Measurements from ENCODE around the gene TOMM20L. TPM values are rescaled to one million over a fixed set of nuclear protein-coding genes. Genes with fewer than 3 reads are reported as not detected.
"Not testable (repeated sequence)": the region's sequence is repeated elsewhere in the genome, so short reads cannot be mapped to it uniquely, and the experiment has no call there.

TOMM20L gene
- not detected in 2 replicates for total RNA-seq (2014; rRNA removed; shearing (Covaris generic))
- not detected in 2 replicates for polyA plus RNA-seq (2014; cell fraction: nucleus; rRNA removed)

DNA sequence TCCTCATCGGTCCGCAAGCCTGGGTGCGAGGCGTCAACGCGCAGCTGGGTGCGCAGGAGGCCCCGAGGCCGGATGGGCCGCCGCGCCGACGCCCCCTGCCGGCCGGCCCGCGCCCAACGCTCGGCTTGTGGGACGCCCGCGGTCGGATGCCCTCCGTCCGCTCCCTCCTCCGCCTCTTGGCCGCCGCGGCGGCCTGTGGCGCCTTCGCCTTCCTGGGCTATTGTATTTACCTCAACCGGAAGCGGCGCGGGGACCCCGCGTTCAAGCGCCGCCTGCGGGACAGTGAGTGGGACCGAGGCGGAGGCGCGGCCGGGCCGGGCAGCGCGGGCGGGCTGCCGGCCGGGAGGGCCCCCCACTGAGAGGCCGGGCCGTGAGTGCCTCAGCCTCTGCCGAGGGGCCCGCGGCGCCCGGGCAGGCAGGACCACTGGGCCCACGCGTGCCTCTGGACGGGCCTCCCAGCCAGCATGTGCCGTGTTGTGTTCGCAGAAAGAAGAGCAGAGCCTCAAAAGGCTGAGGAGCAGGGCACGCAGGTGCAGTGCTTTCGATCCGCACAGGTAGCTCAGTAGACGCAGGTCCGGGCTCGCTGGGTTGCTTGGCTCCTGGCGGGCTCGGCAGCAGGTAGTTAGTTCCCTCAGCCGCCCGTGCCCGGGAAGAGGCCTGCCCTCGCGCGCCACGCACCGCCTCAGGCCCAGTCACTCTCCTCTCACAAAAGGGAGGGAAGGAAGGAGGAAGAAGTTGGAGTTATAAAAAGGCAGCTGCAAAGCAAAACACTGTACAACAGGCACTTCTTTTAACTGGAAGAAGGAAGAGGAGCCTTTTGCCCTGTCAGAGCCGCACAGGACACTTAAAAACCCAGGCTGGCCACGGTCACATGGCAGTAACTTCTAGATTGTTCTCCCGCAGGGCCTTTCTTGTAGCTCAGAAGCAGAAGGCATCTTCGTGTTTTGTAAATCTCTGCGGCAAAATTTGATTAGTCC is at the start of gene TOMM20L:
TOMM20L (plus strand) TSS at position 119 of the 977 bp plus-strand sequence; CDS start at position 147, 28 bp downstream.
- DNase-seq (ENCODE audit: extremely low read depth, low read depth), result peak; percentile 67

DNA sequence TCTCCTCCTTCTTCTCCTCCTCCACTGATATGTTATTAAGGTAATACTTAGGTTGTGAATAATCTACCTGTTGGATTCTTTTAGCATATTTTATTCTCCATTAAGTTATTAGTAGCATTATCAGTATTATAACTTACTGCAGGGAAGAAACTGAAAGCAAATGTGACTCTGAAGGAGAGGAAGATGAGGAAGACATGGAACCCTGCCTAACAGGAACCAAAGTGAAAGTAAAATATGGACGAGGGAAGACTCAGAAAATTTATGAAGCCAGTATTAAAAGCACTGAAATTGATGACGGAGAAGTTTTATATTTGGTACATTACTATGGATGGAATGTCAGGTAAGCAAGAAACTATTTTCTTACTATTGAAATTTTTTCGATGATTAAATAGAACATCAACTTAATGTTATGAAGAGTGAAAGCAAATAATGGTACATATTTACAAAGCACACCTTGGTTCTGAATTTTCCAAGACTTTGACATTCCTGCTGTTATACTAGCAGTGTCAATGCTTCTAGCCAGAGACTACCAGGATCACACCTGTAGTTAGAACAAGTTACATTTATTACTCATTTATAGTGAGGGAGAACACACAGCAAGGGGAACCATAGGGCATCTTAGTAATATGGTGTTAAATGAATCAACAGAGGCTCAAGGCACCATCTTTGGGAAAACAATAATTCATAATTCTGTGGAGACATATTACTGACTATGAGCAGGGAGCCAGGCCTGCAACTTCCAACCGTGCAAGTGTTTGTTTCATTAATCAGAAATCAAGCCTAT is 42.0 kb upstream of the TOMM20L start:
- DNase-seq (ENCODE audit: extremely low read depth, low read depth), result no peak

DNA sequence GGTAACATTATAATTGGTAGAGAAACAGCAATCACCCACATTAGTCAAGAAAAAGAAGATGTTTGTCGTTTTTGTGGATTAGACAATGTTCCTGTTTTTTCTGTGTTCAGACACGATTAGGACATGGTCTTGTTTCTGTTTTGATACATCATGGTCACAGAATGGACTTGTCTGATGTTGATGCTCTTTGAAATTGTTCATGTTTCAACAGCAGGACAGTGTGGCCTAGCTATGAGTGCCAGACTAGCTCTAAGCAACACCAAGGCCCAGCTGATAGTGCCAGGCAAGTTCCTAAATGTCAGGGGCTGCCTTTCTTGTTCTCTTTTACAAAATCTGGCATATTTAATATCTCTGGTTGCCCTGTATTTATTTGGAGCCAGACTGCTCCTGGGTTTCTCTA is 40.9 kb upstream of the TOMM20L start:
- no peak for DNase-seq (ENCODE audit: extremely low read depth, low read depth)

DNA sequence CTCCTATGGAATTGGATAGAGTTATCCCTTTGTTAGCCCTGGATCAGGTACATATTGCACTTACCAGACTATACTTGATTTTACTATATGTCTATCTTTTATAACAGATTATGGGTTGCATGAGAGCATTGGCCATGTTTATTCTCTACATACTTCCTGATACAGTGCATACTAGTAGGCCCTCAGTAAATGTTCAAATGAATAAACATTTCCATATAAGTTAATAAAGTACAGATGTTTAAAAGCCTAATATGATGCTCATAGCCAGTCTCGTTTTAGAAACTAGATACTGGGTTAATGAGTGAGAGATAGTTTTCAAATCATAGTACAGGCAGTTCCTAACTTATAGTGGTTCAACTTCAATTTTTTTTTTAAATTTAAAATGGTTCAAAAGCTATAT is 39.5 kb upstream of the TOMM20L start:
- DNase-seq (ENCODE audit: extremely low read depth, low read depth), result no peak

DNA sequence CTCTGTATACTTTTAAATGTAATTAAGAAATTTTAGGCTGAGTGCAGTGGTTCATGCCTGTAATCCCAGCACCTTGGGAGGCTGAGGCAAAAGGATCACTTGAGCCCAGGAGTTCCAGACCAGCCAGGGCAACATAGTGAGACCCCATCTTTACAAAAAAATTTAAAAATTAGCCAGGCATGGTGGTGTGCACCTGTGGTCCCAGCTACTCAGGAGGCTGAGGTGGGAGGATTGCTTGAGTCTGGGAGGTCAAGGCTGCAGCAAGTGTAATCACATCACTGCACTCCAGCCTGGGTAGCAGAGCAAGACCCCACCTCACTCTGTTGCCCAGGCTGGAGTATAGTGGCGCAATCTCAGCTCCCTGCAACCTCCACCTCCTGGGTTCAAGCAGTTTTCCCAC is 33.5 kb upstream of the TOMM20L start:
- DNase-seq (ENCODE audit: extremely low read depth, low read depth), result not testable (repeated sequence)

DNA sequence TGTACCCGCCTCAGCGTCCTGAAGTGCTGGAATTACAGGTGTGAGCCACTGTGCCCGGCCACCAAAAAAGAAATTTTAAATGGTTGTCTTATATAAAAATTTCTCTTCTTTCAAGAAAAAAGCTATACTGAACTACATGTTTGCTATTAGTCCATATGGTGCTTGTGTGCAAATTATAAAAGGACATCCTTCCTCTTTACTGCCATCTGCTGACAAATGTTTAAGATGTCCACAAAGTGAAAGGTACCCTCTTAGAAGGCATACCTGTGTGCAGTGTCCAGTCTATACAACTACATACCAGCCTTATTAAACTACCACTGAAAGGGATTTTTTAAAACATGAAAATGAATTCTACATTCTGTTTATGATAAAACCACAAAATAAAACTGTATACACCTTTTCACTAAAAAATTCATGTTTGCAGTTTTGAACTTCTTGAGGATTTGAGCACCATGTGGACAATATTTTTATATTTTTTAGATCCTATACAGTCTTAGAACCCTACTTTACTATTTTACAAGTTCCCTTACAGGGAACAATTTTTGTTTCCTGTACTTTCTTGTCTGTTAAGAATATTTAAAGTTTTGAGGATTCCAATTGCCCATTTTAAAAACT is 32.8 kb upstream of the TOMM20L start:
- peak; percentile 35 for DNase-seq (ENCODE audit: extremely low read depth, low read depth)

DNA sequence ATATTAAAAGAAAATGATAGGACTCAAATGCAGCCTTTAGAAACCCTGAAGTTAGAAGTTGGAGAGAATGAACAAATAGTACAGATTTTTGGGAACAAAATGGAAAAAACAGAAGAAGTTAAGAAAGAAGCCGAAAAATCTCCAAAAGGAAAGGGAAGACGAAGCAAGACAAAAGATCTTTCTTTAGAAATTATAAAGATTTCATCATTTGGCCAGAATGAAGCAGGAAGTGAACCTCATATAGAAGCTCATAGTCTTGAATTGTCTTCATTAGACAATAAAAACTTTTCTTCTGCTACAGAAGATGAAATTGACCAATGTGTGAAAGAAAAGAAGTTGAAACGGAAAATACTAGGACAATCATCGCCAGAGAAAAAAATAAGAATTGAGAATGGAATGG is 31.4 kb upstream of the TOMM20L start:
- DNase-seq (ENCODE audit: extremely low read depth, low read depth), result no peak

DNA sequence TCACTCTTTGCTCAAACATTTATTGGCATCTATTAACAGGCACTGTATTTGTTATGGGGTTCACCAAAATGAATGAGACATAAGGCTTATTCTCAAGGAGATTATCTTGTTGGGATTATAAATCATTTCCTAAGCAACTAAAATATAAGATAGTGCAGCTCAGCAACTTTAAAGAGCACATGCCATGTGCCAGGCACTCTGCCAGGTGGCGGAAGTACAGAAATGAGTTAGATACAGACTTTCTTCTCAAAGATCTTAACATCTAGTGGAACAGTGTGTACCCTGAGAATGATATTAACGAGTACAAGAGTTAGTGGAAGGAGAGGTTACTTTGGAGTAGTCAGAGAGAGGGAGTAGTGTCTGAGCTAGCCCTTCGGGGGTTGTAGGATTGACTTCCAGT is 28.4 kb upstream of the TOMM20L start:
- no peak for DNase-seq (ENCODE audit: extremely low read depth, low read depth)

DNA sequence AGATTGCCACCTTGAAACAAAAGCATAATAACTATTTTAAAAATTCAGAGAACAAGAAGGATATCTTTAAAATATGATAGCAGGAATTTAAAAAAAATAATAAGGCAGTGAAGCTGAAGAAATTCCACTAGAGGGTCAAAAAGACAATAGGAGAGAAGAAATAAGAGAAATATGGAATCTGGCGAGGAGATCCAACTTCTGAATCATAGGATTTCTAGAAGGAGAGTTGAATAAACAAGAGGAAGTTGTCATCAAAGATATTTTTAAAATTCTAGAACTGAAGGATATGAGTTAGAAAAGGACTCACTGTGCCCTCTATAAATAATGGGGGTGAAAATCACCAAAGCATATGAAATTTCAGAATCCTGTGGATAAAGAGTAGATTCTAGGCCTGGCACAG is 26.8 kb upstream of the TOMM20L start:
- no peak for DNase-seq (ENCODE audit: extremely low read depth, low read depth)

DNA sequence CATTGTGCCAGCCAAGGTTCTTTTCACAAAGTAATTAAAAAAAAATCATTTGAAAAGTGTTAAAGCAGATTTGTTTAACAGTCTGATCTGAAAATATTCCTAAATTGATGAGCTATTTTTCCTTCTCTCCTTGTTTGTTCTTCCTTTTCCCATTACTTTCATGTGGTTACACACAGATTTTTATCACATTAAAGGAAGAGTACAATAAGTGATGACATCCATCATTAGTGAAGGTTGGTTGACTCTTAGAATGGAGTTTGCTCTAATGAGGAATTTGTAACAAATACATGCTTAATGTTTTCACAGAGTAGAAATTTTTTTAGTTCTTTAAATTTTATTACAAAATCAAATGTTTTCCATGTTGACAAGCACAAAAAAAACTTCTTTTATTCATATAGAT is 18.9 kb upstream of the TOMM20L start:
- no peak for DNase-seq (ENCODE audit: extremely low read depth, low read depth)

DNA sequence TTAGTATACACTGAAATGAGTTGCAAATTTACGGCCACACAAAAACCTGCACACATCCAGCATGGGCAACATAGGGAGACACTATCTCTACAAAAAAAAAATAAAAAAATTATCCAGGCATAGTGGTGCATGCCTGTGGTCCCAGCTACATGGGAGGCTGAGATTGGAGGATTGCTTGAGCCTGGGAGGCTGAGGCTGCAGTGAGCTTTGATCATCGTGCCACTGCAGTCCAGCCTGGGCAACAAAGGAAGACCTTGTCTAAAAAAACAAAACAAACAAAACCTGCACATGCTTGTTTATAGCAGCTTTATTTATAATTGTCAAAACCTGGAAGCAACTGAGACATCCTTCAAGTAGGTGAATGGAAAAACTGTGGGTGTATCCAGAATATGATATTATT is 4.9 kb upstream of the TOMM20L start:
- no peak for DNase-seq (ENCODE audit: extremely low read depth, low read depth)

DNA sequence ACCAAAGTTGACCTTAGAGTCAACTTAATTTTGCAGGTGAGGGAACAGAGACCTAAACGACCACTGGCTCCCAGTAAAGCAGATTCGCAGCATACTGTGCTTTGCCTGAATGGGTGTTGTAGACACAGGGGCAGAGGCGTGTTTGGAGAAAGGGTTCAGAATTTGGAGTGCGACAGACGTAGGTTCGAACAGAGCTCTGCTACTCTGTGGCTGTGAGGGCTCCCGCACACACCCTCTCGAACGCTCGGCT is 243 bp upstream of the TOMM20L start:
- no peak for DNase-seq (ENCODE audit: extremely low read depth, low read depth)

DNA sequence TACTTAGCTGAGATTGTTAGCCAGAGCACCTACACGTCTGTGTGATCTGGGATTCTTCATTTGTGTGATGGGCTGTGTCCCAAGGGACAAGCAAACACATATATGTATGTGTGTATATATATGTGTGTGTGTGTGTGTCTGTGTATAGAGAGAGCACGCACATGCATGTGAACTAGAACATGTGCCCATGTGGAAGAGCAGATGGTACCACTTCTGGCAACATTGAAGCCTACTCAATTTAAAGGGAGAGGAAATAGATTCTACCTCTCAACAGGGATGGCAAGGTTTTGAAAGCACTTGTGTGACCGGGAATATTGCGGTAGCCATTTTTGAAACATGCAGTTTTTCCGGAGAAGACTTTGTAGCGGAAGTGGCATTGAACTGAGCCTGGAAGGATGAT is 1.4 kb downstream of the TOMM20L start:
- no peak for DNase-seq (ENCODE audit: extremely low read depth, low read depth)

DNA sequence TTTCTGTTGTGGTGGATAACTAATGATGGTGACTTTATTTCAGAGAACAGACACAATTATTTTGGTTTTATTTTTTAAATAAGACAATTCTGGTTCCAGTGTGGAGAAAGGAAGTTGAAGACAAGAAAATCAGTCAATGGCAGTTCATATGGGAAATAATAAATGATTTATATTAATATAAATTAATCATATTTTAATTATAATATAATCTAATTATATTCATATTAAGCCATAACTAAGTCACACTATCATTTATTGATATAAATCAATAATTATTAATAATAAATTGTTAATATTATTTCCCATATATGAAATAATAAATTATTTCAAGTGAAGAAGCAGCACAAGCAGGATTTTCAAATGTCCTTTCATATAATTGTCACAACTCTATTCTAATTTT is 2.8 kb downstream of the TOMM20L start:
- no peak for DNase-seq (ENCODE audit: extremely low read depth, low read depth)

DNA sequence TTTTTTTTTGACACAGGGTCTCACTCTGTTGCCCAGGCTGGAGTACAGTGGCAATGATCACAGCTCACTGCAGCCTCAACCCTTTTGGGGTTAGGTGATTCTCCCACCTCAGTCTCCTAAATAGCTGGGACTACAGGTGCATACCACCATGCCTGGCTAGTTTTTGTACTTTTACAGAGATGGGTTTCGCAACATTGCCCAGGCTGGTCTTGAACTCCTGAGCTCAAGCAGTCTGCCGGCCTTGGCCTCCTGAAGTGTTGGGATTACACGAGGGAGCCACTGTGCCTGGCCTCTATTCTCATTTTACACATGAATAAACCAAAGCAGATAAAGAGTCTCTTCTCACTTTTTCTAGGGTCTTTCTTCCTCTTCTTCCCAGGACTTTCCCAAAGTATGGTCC is 3.2 kb downstream of the TOMM20L start:
- no peak for DNase-seq (ENCODE audit: extremely low read depth, low read depth)

DNA sequence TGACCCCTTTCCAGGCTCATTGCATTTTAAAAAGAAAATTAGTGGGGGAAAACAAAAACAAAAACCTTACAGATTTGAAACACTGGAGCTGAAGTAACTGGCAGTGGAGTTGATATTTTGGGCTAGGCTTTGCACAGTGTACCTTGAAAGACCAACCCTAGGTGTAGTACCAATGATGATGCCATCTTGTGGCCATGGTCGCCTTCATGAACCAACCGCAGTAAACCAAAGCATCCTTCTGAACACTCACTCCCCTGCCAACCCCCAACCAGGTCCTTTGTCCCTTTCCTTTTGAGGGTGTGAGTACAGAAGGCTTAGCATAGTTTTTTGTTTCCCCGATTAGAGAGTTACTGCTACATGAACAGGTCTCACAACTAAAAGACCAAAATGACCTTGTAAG is 5.9 kb downstream of the TOMM20L start:
- no peak for DNase-seq (ENCODE audit: extremely low read depth, low read depth)

DNA sequence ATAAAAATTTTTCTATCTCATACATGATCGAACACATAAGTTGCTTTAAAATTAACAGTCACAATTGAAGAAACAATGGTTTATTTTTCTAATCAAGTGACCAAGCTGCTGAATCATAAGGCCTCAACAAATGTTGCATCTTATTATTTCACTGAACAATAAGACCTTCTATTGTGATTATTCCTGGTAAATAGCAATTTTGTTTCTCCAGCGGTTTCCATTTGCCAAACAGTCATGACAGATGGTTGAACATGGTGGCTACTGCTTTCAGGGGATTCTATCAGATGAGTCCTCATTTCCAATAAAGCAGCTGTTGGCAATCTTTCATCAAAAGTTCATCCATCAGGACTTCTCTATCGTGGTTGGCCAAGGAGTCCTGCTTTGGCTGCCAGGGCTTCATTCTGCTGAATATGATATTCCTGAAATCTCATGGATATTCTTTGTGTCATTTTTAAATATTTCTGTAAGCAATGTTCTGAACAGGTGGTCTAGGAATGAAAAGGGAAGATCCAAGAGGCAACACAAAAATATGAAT is 13.0 kb downstream of the TOMM20L start:
- no peak for DNase-seq (ENCODE audit: extremely low read depth, low read depth)

DNA sequence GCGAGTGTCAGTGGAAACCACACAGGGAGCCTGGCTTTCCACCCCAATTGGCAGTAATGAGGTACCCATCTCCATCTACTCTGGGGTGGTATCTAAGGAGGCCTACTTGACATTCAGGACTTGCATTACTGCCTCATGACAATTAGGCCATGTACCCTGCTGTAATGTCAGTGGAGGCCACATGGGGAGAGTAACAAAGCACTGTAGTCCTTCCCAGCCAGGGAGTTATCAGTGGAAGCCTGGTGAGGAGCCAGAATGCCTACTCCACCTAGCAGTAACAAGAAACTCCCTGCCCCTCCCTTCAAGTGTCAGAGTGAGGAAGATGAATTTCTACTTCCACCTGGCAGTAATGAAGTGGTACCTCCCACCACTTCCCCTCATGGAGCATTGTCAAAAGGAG is 19.1 kb downstream of the TOMM20L start:
- DNase-seq (ENCODE audit: extremely low read depth, low read depth), result no peak

DNA sequence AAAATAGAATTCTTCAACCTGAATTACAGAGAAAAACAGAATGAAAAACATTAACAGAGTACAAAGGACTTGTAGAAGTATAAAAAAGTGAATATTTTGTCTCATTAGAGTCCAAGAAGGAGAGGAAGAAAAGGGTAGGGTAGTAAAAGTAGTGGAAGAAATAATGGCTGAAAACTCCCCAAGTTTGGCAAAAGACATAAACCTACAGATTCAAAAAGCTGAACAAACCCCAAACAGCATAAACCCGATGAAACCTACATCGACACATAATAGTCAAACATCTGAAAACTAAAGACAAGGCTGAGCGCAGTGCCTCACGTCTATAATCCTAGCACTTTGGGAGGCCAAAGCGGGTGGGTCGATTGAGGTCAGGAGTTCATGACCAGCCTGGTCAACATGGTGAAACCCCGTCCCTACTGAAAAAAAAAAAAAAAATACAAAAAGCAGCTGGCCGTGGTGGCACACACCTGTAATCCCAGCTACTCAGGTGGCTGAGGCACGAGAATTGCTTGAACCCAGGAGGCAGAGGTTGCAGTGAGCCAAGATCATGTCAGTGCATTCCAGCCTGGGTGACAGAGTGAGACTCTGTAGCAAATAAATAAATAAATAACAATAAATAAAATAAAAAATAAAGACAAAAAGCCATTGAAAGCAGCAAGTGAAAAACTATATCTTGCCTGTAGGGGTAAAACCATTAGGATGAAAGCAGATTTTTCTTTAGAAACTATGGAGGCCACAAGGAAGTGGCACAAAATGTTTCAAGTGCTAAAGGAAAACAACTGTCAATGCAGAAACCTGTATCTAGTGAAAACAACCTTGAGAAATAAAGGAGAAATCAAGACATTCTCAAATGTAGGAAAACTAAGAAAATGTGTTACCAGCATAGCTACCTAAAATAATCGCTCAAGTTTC is 20.2 kb downstream of the TOMM20L start:
- DNase-seq (ENCODE audit: extremely low read depth, low read depth), result no peak

DNA sequence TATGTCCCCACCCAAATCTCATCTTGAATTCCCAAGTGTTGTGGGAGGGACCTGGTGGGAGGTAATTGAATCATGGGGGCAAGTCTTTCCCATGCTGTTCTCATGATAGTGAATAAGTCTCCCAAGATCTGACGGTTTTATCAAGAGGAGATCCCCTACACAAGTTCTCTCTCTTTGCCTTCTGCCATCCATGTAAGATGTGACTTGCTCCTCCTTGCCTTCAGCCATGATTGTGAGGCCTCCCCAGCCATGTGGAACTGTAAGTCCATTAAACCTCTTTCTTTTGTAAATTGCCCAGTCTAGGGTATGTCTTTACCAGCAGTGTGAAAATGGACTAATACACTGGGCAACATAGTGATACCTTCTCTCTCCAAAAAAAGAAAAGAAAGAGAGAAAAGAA is 21.2 kb downstream of the TOMM20L start:
- DNase-seq (ENCODE audit: extremely low read depth, low read depth), result not testable (repeated sequence)
